H9 (cell line): ENCODE measurements around the gene LGALS9B. TPM values are rescaled to one million over a fixed set of nuclear protein-coding genes. Genes with fewer than 3 reads are reported as not detected.
"Not testable (repeated sequence)": the region's sequence is repeated elsewhere in the genome, so short reads cannot be mapped to it uniquely, and the experiment has no call there.

Experiments
- DNase-seq: peaks from one replicate; pipeline ENCODE4 v3.0.0-alpha.2; 2017
- H2AFZ ChIP-seq: one replicate; pipeline ENCODE4 v1.6.1; 2013; ENCODE audit warnings: mild to moderate bottlenecking, low read length, control low read depth, moderate library complexity
- H2AK5ac ChIP-seq: 2 replicates; pipeline ENCODE4 v1.6.1; 2013; ENCODE audit warnings: low read length, control low read depth, mixed read lengths; ENCODE audit not compliant: insufficient read length
- H2BK120ac ChIP-seq: one replicate; pipeline ENCODE4 v1.6.1; 2013; ENCODE audit warnings: low read depth, mild to moderate bottlenecking, low read length, control low read depth, inconsistent platforms; ENCODE audit not compliant: poor library complexity, severe bottlenecking
- H2BK12ac ChIP-seq: 2 replicates; pipeline ENCODE4 v1.6.1; 2013; ENCODE audit warnings: low read length, control low read depth, mixed read lengths, low read depth; ENCODE audit not compliant: insufficient read length
- H2BK15ac ChIP-seq: 2 replicates; pipeline ENCODE4 v1.6.1; 2013; ENCODE audit warnings: low read depth, low read length, control low read depth
- H2BK20ac ChIP-seq: one replicate; pipeline ENCODE4 v1.6.1; 2013; ENCODE audit warnings: low read depth, mild to moderate bottlenecking, low read length, control low read depth, inconsistent platforms; ENCODE audit not compliant: poor library complexity, severe bottlenecking
- H2BK5ac ChIP-seq: 2 replicates; pipeline ENCODE4 v1.6.1; 2013; ENCODE audit warnings: low read length, control low read depth, mixed read lengths; ENCODE audit not compliant: insufficient read length
- H3K14ac ChIP-seq: 2 replicates; pipeline ENCODE4 v1.6.1; 2013; ENCODE audit warnings: low read length, control low read depth; ENCODE audit not compliant: insufficient read depth
- H3K18ac ChIP-seq: 2 replicates; pipeline ENCODE4 v1.6.1; 2013; ENCODE audit warnings: low read depth, mild to moderate bottlenecking, mixed read lengths, low read length, control low read depth; ENCODE audit not compliant: insufficient read length
- H3K23ac ChIP-seq: 2 replicates; pipeline ENCODE4 v1.6.1; 2013; ENCODE audit warnings: low read length, control low read depth, mixed read lengths, low read depth; ENCODE audit not compliant: insufficient read length
- H3K23me2 ChIP-seq: 2 replicates; pipeline ENCODE4 v1.6.1; 2013; ENCODE audit warnings: low read depth, mild to moderate bottlenecking, mixed read lengths, low read length, control low read depth; ENCODE audit not compliant: insufficient read length, poor library complexity, severe bottlenecking
- H3K27ac ChIP-seq: 2 replicates; pipeline ENCODE4 v1.5.1; 2013; ENCODE audit warnings: low read length, control low read depth, mixed read lengths, low read depth; ENCODE audit not compliant: insufficient read length
- H3K27me3 ChIP-seq: 2 replicates; pipeline ENCODE4 v1.6.1; 2013; ENCODE audit warnings: low read length, control low read depth, inconsistent platforms; ENCODE audit not compliant: insufficient read depth
- H3K4ac ChIP-seq: 2 replicates; pipeline ENCODE4 v1.6.1; 2013; ENCODE audit warnings: low read depth, mild to moderate bottlenecking, control low read depth, inconsistent platforms, low read length, moderate library complexity
- H3K4me1 ChIP-seq: 2 replicates; pipeline ENCODE4 v1.6.1; 2013; ENCODE audit warnings: low read length, control low read depth, inconsistent platforms; ENCODE audit not compliant: insufficient read depth
- H3K4me2 ChIP-seq: 2 replicates; pipeline ENCODE4 v1.6.1; 2013; ENCODE audit warnings: low read length, control low read depth, mixed read lengths; ENCODE audit not compliant: insufficient read length, insufficient read depth
- H3K56ac ChIP-seq: 2 replicates; pipeline ENCODE4 v1.6.1; 2013; ENCODE audit warnings: low read depth, mild to moderate bottlenecking, mixed read lengths, low read length, control low read depth; ENCODE audit not compliant: insufficient read length
- H3K79me1 ChIP-seq: 2 replicates; pipeline ENCODE4 v1.6.1; 2013; ENCODE audit warnings: low read depth, mild to moderate bottlenecking, moderate library complexity, low read length, control low read depth, inconsistent platforms; ENCODE audit not compliant: insufficient read depth, poor library complexity, severe bottlenecking
- H3K79me2 ChIP-seq: 2 replicates; pipeline ENCODE4 v1.6.1; 2013; ENCODE audit warnings: low read length, control low read depth, inconsistent platforms; ENCODE audit not compliant: insufficient read depth
- H3K9ac ChIP-seq: 2 replicates; pipeline ENCODE4 v1.6.1; 2013; ENCODE audit warnings: low read length, control low read depth, mixed read lengths; ENCODE audit not compliant: insufficient read length; ENCODE audit errors: extremely low read depth
- H3K9me3 ChIP-seq: one replicate; pipeline ENCODE4 v1.6.1; 2013; ENCODE audit warnings: low read depth, low read length, inconsistent platforms; ENCODE audit not compliant: control insufficient read depth
- H3T11ph ChIP-seq: one replicate; pipeline ENCODE4 v1.6.1; 2013; ENCODE audit warnings: mild to moderate bottlenecking, low read length, control low read depth, inconsistent platforms
- H4K20me1 ChIP-seq: one replicate; pipeline ENCODE4 v1.6.1; 2013; ENCODE audit not compliant: control insufficient read depth, insufficient read length, insufficient read depth
- H4K5ac ChIP-seq: 2 replicates; pipeline ENCODE4 v1.6.1; 2013; ENCODE audit warnings: low read depth, mild to moderate bottlenecking, mixed read lengths, low read length, control low read depth; ENCODE audit not compliant: insufficient read length
- H4K8ac ChIP-seq: replicated peaks from 2 replicates; pipeline ENCODE4 v1.6.1; 2013; ENCODE audit warnings: low read length, control low read depth, mixed read lengths, low read depth; ENCODE audit not compliant: insufficient read length
- H4K91ac ChIP-seq: 2 replicates; pipeline ENCODE4 v1.6.1; 2013; ENCODE audit warnings: low read depth, mild to moderate bottlenecking, moderate library complexity, mixed read lengths, low read length, control low read depth; ENCODE audit not compliant: insufficient read length
- H3K27ac Mint-ChIP-seq, 3 experiments: 2 replicates in 2 of 3; 3 replicates in 1 of 3; pipeline ENCODE4 v1.8.0; 2020 to 2021; ENCODE audit warnings: mixed read lengths in 3 of 3, mild to moderate bottlenecking in 1 of 3, moderate library complexity in 1 of 3
- H3K27me3 Mint-ChIP-seq: 2 replicates; pipeline ENCODE4 v1.8.0; 2021; ENCODE audit warnings: low read depth, mild to moderate bottlenecking, moderate library complexity, mixed read lengths
- H3K36me3 Mint-ChIP-seq, 3 experiments: 2 replicates in 2 of 3; 3 replicates in 1 of 3; pipeline ENCODE4 v1.8.0; 2020 to 2021; ENCODE audit warnings: low read depth in 3 of 3, mixed read lengths in 3 of 3; ENCODE audit not compliant: insufficient read depth in 1 of 3
- H3K4me1 Mint-ChIP-seq, 2 experiments: 2 replicates each; pipeline ENCODE4 v1.8.0; 2020; ENCODE audit warnings: mixed read lengths in 2 of 2
- H3K4me3 Mint-ChIP-seq, 2 experiments: 2 replicates in 1 of 2; 3 replicates in 1 of 2; pipeline ENCODE4 v1.8.0; 2020 to 2021; ENCODE audit warnings: mild to moderate bottlenecking in 2 of 2, mixed read lengths in 2 of 2, moderate library complexity in 1 of 2
- H3K9me3 Mint-ChIP-seq, 2 experiments: 2 replicates in 1 of 2; 3 replicates in 1 of 2; pipeline ENCODE4 v1.8.0; 2020; ENCODE audit warnings: mild to moderate bottlenecking in 2 of 2, mixed read lengths in 2 of 2, moderate library complexity in 1 of 2
- WGBS: extraction: QIAGEN DNeasy Blood & Tissue Kit; methylation state at CpG from one replicate; pipeline ENCODE4 v1.1.7; 2013; ENCODE audit warnings: missing lambda C conversion rate, low lambda C conversion rate, mixed read lengths; ENCODE audit not compliant: insufficient read length; ENCODE audit errors: extremely low coverage; 5-methylcytosine and 5-hydroxymethylcytosine counted together
- total RNA-seq: library from RNA; stranded (reverse); gene quantifications from 2 replicates; pipeline ENCODE4 v1.2.1, GENCODE V29; 2021

LGALS9B gene
- total RNA-seq, 1 experiment from 2014 or later = not detected

GRCh38 chr17:20416381-20416911, 50.9 kb downstream of the LGALS9B start:
- H3K27ac Mint-ChIP-seq, DNase-seq, H3K27me3 ChIP-seq, H4K91ac ChIP-seq, H2BK15ac ChIP-seq, H3T11ph ChIP-seq, H2BK12ac ChIP-seq, H3K4me3 Mint-ChIP-seq, H3K23me2 ChIP-seq, H3K79me2 ChIP-seq, H3K4me1 ChIP-seq, H3K4me1 Mint-ChIP-seq, H3K18ac ChIP-seq, H3K4ac ChIP-seq, H3K4me2 ChIP-seq, H3K27me3 Mint-ChIP-seq, H3K9me3 ChIP-seq, H2AK5ac ChIP-seq, H2BK120ac ChIP-seq, H4K5ac ChIP-seq, H3K27ac ChIP-seq, H2AFZ ChIP-seq, H3K36me3 Mint-ChIP-seq, H3K79me1 ChIP-seq, H3K23ac ChIP-seq, H4K8ac ChIP-seq, H4K20me1 ChIP-seq, H3K14ac ChIP-seq, H2BK20ac ChIP-seq, H3K9ac ChIP-seq, H3K9me3 Mint-ChIP-seq, H3K56ac ChIP-seq, H2BK5ac ChIP-seq: not testable (repeated sequence)
- no CpG with 5 or more reads among the region's 8 CpGs for WGBS

DNA sequence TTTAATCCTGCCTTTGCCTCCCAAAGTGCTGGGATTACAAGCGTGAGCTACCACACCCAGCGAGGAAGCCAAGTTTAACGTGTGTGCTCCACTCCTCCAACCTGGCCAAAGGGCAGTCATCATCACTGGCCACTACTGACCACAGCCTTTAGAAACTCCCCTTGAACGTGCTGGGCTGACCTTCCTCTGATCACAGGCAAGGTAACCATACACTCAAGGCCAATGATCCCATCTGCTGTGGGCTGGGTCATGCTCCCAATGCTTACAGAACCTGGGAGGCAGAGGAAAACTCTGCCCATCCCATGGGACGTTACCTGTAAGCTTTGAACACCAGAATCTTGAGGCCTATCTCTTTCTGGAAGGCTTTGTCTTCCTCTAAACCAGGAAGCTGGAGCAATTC, 51.9 kb downstream of the LGALS9B start:
- not testable (repeated sequence) for H3K9me3 Mint-ChIP-seq, H3K27me3 Mint-ChIP-seq, H2BK15ac ChIP-seq, H3K27ac ChIP-seq, H3K18ac ChIP-seq, H3T11ph ChIP-seq, H2AK5ac ChIP-seq, H3K56ac ChIP-seq, H3K23me2 ChIP-seq, H4K8ac ChIP-seq, H3K27ac Mint-ChIP-seq, H3K4me3 Mint-ChIP-seq, H3K27me3 ChIP-seq, H3K4me2 ChIP-seq, H3K36me3 Mint-ChIP-seq, H3K14ac ChIP-seq, H3K4me1 Mint-ChIP-seq, H4K91ac ChIP-seq, H3K79me1 ChIP-seq, H4K5ac ChIP-seq, H2BK12ac ChIP-seq, DNase-seq, H2AFZ ChIP-seq, H3K9me3 ChIP-seq, H3K4ac ChIP-seq, H2BK5ac ChIP-seq, H2BK20ac ChIP-seq, H3K9ac ChIP-seq, H3K4me1 ChIP-seq, H3K79me2 ChIP-seq, H3K23ac ChIP-seq, H4K20me1 ChIP-seq, H2BK120ac ChIP-seq
- WGBS = no CpG with 5 or more reads among the region's 5 CpGs
